NB4 (cell line): ENCODE data around the gene KRT32.

Source experiments
- DNase-seq: peaks from one replicate; pipeline ENCODE4 v3.0.0; 2010; ENCODE audit warnings: low read depth
- H3K4me3 ChIP-seq: one replicate; pipeline ENCODE4 v1.5.1; 2011; ENCODE audit warnings: mild to moderate bottlenecking, low read depth, low read length, moderate library complexity
- MYC ChIP-seq: IDR thresholded peaks from 2 replicates; pipeline ENCODE4 v1.6.1; 2011; ENCODE audit warnings: low read depth, low read length
- POLR2A ChIP-seq: IDR thresholded peaks from 2 replicates; pipeline ENCODE4 v1.6.1; 2011; ENCODE audit warnings: mild to moderate bottlenecking; ENCODE audit not compliant: insufficient read length; ENCODE audit errors: extremely low read depth
- TF ChIP-seq, protein P1 (sequence below): IDR thresholded peaks from one replicate; pipeline ENCODE4 v1.5.1; 2012; ENCODE audit warnings: low read depth, low read length
- TF ChIP-seq, protein P2 (sequence below): IDR thresholded peaks from 2 replicates; pipeline ENCODE4 v1.6.1; 2011; ENCODE audit warnings: low read depth, low read length

KRT32 gene

GRCh38 chr17:41466988-41467387 lies at the start of gene KRT32:
KRT32 (minus strand) TSS chr17:41467386; CDS start chr17:41467325, 61 bp downstream.
- TF ChIP-seq MYC (no peak), POLR2A (no peak)
- TF ChIP-seq, protein P1, sequence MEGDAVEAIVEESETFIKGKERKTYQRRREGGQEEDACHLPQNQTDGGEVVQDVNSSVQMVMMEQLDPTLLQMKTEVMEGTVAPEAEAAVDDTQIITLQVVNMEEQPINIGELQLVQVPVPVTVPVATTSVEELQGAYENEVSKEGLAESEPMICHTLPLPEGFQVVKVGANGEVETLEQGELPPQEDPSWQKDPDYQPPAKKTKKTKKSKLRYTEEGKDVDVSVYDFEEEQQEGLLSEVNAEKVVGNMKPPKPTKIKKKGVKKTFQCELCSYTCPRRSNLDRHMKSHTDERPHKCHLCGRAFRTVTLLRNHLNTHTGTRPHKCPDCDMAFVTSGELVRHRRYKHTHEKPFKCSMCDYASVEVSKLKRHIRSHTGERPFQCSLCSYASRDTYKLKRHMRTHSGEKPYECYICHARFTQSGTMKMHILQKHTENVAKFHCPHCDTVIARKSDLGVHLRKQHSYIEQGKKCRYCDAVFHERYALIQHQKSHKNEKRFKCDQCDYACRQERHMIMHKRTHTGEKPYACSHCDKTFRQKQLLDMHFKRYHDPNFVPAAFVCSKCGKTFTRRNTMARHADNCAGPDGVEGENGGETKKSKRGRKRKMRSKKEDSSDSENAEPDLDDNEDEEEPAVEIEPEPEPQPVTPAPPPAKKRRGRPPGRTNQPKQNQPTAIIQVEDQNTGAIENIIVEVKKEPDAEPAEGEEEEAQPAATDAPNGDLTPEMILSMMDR = no peak
- TF ChIP-seq, protein P2, sequence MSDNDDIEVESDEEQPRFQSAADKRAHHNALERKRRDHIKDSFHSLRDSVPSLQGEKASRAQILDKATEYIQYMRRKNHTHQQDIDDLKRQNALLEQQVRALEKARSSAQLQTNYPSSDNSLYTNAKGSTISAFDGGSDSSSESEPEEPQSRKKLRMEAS = no peak
- DNase-seq = no peak
- H3K4me3 ChIP-seq = no peak within 1 kb of the TSS

- no peak for DNase-seq
- TF ChIP-seq, protein P2 = no peak
- TF ChIP-seq, protein P1 = no peak
- TF ChIP-seq POLR2A (no peak), MYC (no peak)
- H3K4me3 ChIP-seq = no peak overlapping the region
Observed at GRCh38 chr17:41516830-41517283, 49.7 kb upstream of the KRT32 start.

- TF ChIP-seq, protein P2 = no peak
- TF ChIP-seq, protein P1 = no peak
- no peak for TF ChIP-seq MYC
- no peak for TF ChIP-seq POLR2A
Observed at GRCh38 chr17:41516147-41516829, 49.1 kb upstream of the KRT32 start.

GRCh38 chr17:41513168-41513547 lies 46.0 kb upstream of the KRT32 start:
- DNase-seq = no peak
- H3K4me3 ChIP-seq = no peak overlapping the region
- TF ChIP-seq, protein P2 = no peak
- TF ChIP-seq MYC = no peak

More at GRCh38 chr17:41516147-41516829, 49.1 kb upstream of the KRT32 start:
- DNase-seq = no peak
- no peak overlapping the region for H3K4me3 ChIP-seq

- TF ChIP-seq, protein P2 = no peak
- TF ChIP-seq POLR2A = no peak
- TF ChIP-seq, protein P1 = no peak
- no peak overlapping the region for H3K4me3 ChIP-seq
- peak; percentile 15 for DNase-seq
Observed at GRCh38 chr17:41512546-41513167, 45.5 kb upstream of the KRT32 start.

GRCh38 chr17:41511716-41512115 lies 44.5 kb upstream of the KRT32 start:
- TF ChIP-seq MYC (no peak), POLR2A (no peak)
- TF ChIP-seq, protein P2 = no peak
- TF ChIP-seq, protein P1 = no peak
- no peak overlapping the region for H3K4me3 ChIP-seq
- no peak for DNase-seq
